ENCODE measurements around the gene HSD11B1L.

The HSD11B1L gene

GRCh38 chr19:5690125-5690954 lies 9.5 kb downstream of the HSD11B1L start, which contains the start of gene RPL36 (continued):
- TF ChIP-seq MEIS1 (CRISPR knock-in tag; IDR thresholded peaks at IDR 0.05; ENCODE audit: borderline replicate concordance): no peak
- no peak for TF ChIP-seq ZNF558 (tag by site-specific recombination; IDR thresholded peaks at IDR 0.05)
- peak; percentile 77 for TF ChIP-seq YY1 (tag by site-specific recombination; IDR thresholded peaks at IDR 0.05)
- no peak for TF ChIP-seq ZNF366 (tag by site-specific recombination; conservative IDR thresholded peaks at IDR 0.05)
- peak; percentile 62 for TF ChIP-seq ZBTB11 (tag by site-specific recombination; conservative IDR thresholded peaks at IDR 0.05; ENCODE audit: low read depth)
- TF ChIP-seq TRIM28 (IDR thresholded peaks at IDR 0.05; ENCODE audit: borderline replicate concordance, low read length): peak; percentile 14; the same call in 1 of the 2 replicates
- TF ChIP-seq ZNF514 (tag by site-specific recombination; IDR thresholded peaks at IDR 0.05): no peak
- TF ChIP-seq ZNF645 (tag by site-specific recombination; IDR thresholded peaks at IDR 0.05): peak; percentile 61; the same call in 1 of the 2 replicates
- TF ChIP-seq REST (tag by site-specific recombination; IDR thresholded peaks at IDR 0.05): peak; percentile 89
- 0 out of 2 replicates have a peak, but pooled peaks have one; percentile 15 for TF ChIP-seq GLIS1 (tag by site-specific recombination; IDR thresholded peaks at IDR 0.05)
- TF ChIP-seq BCL11B (tag by site-specific recombination; IDR thresholded peaks at IDR 0.05; ENCODE audit: low read depth): peak; percentile 92; the same call in 1 of the 2 replicates
- peak; percentile 92 for TF ChIP-seq ZNF2 (tag by site-specific recombination; IDR thresholded peaks at IDR 0.05)
- no peak for TF ChIP-seq ZNF518A (tag by site-specific recombination; conservative IDR thresholded peaks at IDR 0.05; ENCODE audit: low read depth)
- no peak for TF ChIP-seq ZNF707 (tag by site-specific recombination; IDR thresholded peaks at IDR 0.05)
- TF ChIP-seq ZNF266 (tag by site-specific recombination; IDR thresholded peaks at IDR 0.05; ENCODE audit: low read depth): no peak
- TF ChIP-seq SCRT1 (tag by site-specific recombination; IDR thresholded peaks at IDR 0.05; ENCODE audit: borderline replicate concordance): no peak
- 0 out of 2 replicates have a peak, but pooled peaks have one; percentile 51 for TF ChIP-seq ZNF221 (tag by site-specific recombination; IDR thresholded peaks at IDR 0.05; ENCODE audit: borderline replicate concordance)
- TF ChIP-seq ZNF350 (tag by site-specific recombination; IDR thresholded peaks at IDR 0.05): no peak
- no peak for TF ChIP-seq PRDM10 (tag by site-specific recombination; IDR thresholded peaks at IDR 0.05)
- TF ChIP-seq OSR2 (tag by site-specific recombination; IDR thresholded peaks at IDR 0.05): no peak
